ENCODE results near the gene EFCAB14.
"Not testable (repeated sequence)": the region's sequence is repeated elsewhere in the genome, so short reads cannot be mapped to it uniquely, and the experiment has no call there.

Gene EFCAB14

GRCh38 chr1:46682064-46682463, 36.9 kb downstream of the EFCAB14 start:
- DNase-seq: no peak

GRCh38 chr1:46681333-46682034, 37.4 kb downstream of the EFCAB14 start:
- no peak for DNase-seq

GRCh38 chr1:46679789-46680573, 38.9 kb downstream of the EFCAB14 start:
- DNase-seq: no peak

- DNase-seq: no peak
These were observed 41.6 kb downstream of the EFCAB14 start for GRCh38 chr1:46677339-46677738.

- no peak for DNase-seq
These were observed 42.4 kb downstream of the EFCAB14 start for GRCh38 chr1:46676531-46676930.

GRCh38 chr1:46675549-46676314, 43.2 kb downstream of the EFCAB14 start:
- no peak for DNase-seq

GRCh38 chr1:46673749-46674182, 45.1 kb downstream of the EFCAB14 start:
- no peak for DNase-seq

GRCh38 chr1:46672696-46673095, 46.2 kb downstream of the EFCAB14 start:
- no peak for DNase-seq

GRCh38 chr1:46671554-46671953, 47.4 kb downstream of the EFCAB14 start, which contains the start of gene TEX38:
TSS of gene TEX38 (plus strand) at chr1:46671854. CDS start at chr1:46671935, 81 bp downstream.
- no peak for DNase-seq

- DNase-seq: no peak
These were observed 48.8 kb downstream of the EFCAB14 start for GRCh38 chr1:46670134-46670533.

GRCh38 chr1:46667782-46668760, 50.8 kb downstream of the EFCAB14 start, which contains the start of gene ATPAF1:
TSS of gene ATPAF1 (minus strand) at chr1:46668364. CDS start at chr1:46668322, 42 bp downstream.
- DNase-seq: peak; percentile 25

- no peak for DNase-seq
These were observed 52.9 kb downstream of the EFCAB14 start for GRCh38 chr1:46665983-46666382.

GRCh38 chr1:46662919-46663318, 56.0 kb downstream of the EFCAB14 start:
- not testable (repeated sequence) for DNase-seq

- not testable (repeated sequence) for DNase-seq
These were observed 58.8 kb downstream of the EFCAB14 start for GRCh38 chr1:46660116-46660515.

GRCh38 chr1:46659307-46659870, 59.5 kb downstream of the EFCAB14 start:
- no peak for DNase-seq

- DNase-seq: no peak
These were observed 61.1 kb downstream of the EFCAB14 start for GRCh38 chr1:46657775-46658174.

- DNase-seq: no peak
These were observed 62.3 kb downstream of the EFCAB14 start for GRCh38 chr1:46656643-46657042.

- DNase-seq: no peak
These were observed 63.1 kb downstream of the EFCAB14 start for GRCh38 chr1:46655848-46656247.

- DNase-seq: not testable (repeated sequence)
These were observed 64.2 kb downstream of the EFCAB14 start for GRCh38 chr1:46654698-46655097.

GRCh38 chr1:46654012-46654411, 64.9 kb downstream of the EFCAB14 start:
- DNase-seq: no peak

GRCh38 chr1:46653405-46653958, 65.4 kb downstream of the EFCAB14 start:
- DNase-seq: no peak

All from effector CD4-positive, alpha-beta T cell (primary cell).